Right hindlimb (tissue), 1 donor: ENCODE data around the gene AFF1.

ENCODE experiments used
- DNase-seq: peaks from one replicate; pipeline ENCODE4 v3.0.0-alpha.2; 2018

AFF1 gene

DNA sequence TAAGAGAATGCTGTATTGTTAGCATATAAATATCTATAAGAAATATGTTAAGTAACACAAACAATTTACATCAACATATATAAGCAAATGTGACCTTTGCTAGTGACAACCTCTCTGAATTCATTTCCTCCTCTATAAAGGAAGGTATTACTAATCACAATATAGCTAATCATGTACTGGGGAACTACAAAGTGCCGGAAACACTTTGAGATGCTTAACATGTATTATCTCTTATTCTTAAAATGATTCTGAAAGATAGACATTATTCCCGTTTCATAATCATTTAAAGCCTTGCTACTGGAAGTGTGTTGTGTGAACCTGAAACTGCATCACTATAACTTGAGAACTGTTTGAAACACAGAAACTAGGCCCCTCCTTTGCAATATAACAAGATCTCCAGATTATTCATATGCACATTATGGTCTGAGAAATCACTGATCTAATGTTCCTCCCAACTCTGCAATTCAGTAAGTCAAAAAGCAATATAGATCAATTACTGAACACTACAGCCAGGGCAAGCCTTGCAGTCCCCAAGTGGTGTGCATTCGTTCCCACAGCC is 231.6 kb downstream of the AFF1 start:
- DNase-seq, result no peak

DNA sequence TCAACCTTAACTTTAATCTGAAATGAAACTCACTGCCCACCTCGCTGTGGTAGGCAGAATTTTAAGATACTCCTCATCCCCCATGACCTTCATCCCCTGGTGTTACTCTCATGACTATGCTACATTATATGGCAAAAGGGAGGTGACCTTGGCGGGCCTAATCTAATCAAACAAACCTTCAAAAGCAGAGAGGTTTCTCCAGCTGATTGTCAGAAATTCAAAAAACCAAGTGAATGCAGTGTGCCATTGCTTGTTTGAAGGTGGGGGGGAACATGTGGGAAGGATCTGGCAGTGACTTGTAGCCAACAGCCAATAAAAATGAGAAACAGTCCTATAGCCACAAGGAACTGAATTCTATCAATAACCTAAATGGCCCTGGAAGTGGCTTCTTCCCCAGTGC is 237.1 kb downstream of the AFF1 start:
- DNase-seq, result no peak

DNA sequence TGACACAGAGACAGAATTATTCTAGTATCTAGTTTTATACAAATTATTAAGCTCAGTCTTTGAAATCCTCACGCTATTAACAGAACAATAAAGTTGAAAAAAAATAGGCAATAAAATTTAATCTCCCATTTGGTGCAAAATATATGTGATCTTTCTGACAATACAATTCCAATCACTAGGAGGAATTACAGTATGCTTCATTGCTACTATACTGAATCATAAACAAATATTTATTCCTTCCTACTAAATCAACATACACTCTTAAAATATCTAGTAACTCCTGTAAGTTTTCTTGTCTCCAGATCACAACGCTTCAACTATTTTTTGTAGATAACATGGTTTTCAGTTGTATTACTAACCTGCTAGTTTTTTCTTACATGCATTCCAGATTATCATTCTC is 239.9 kb downstream of the AFF1 start:
- no peak for DNase-seq

DNA sequence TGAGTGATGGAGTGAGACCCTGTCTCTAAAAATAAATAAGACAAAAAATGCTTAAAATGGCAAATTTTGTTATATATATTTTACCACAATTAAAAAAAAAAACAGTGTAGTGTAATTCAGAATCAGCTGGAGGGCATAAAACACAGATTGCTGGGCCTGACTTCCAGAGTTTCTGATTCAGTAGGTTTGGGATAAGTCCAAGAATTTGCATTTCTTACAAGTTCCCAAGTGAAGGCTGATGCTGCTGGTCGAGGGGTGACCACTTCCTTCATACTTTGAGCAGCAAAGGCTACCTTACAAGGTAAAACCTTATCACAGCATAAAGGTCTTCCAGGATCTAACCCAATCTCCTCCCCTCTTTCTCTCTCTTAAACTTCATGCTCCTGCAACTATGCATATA is 244.9 kb downstream of the AFF1 start:
- DNase-seq, result no peak

DNA sequence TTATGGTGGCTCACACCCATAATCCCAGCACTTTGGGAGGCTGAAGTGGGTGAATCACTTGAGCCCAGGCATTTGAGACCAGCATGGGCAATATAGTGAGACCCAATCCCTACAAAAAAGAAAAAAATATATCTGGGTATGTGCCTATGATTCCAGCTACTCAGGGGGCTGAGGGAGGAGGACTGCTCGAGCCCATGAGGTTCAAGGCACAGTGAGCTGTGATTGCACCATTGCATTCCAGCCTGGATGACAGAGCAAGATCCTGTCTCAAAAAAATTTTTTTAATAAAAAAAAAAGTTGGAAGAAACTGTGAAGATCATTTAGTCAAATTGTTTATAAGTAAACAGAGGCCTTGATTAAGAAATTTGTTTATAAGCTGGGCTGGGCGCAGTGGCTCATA is 246.0 kb downstream of the AFF1 start:
- DNase-seq, result no peak

DNA sequence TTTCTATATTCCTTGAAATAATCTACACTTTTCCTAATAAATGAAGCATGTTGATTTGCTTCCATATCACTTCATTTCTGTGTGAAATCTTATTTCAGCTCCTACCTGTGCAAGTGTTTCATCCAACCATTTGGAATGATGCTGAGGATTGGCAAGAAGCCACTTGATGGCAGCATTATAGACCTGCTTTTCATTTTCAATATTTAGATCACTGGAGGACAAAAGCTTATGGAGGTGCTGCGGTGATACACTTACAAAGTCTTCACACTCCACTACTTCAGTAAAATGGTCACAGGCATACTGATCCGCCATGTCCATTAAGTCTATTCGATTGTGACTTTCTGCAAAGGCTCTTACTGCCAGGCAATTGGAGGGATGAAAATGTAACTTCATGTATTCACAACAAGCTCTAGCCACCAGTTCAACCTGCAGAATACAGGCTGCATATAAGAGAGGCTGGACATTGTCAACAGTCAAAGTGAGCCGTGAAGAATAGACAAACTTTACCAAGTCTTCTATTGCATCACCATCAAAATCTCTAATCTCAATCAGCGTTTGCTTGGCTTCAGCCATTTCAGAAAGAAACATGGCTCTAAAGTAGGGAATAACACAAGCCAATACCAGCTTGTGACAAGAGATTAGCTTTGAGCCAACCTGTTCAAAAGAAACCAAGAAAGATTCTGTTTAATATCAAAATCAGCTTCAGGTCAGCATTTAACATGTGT is 250.5 kb downstream of the AFF1 start:
- no peak for DNase-seq

DNA sequence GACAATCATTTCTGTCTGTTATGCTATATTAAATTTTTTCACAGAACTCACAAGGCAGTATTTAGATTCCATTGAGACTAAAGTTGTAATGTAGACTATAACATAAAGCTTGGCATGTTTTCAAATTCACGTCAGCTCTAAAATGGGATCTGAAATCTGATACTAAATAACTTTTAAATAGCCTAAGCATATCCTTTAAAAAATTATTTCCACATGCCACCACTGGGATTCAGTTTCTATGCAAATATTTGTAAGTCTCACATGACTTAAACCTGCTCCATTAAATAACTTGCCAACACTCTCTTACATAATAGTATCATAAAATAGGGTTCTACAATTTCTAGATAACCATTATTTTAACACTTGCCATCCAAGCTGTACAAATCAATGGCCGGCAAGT is 253.2 kb downstream of the AFF1 start:
- DNase-seq, result no peak

DNA sequence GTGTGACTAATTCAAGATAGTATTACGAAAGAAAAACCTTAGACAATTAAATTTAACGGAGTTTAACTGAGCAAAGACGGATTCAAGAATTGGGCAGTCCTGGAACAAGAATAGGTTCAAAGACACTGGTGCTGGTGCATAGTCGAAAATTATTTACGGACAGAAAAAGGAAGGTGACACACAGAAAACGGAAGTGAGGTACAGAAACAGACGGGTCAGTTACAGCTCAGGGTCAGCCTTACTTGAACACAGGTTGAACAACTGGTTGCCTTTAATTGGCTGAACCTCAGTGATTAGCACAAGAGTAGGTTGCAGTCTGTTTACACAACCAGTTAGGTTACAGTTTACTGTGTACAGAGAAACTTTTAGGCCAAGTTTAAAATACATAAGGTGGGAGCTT is 254.1 kb downstream of the AFF1 start:
- no peak for DNase-seq
